ENCODE data around the gene AXIN2.

DNA sequence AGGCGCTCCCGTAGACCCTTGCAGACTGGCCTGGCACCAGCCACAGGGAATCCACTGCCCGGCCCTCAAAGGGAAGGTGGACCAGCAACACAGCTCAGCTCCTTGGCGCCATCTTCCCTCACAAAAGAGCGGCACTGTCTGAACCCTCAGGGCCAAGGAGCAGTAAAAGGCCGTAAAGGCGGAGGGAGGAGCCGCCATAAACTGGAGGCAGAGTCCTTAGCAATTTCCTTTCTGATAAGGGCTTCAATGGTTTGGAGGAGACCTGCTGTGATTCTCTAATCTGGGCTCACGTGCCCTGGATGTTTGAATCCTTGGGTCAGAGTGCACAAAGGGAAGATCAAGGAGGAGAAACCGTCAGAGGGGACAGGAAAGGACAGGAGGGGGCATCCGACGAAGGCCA is 15.5 kb upstream of the AXIN2 start:
- TF ChIP-seq RBAK (tag by site-specific recombination; IDR thresholded peaks at IDR 0.05) (no peak), MEIS1 (CRISPR knock-in tag; IDR thresholded peaks at IDR 0.05; ENCODE audit: borderline replicate concordance) (no peak), ZNF292 (tag by site-specific recombination; IDR thresholded peaks at IDR 0.05; ENCODE audit: borderline replicate concordance, low read depth) (no peak), ZNF529 (tag by site-specific recombination; IDR thresholded peaks at IDR 0.05; ENCODE audit: insufficient replicate concordance) (no peak), ZNF10 (tag by site-specific recombination; IDR thresholded peaks at IDR 0.05) (no peak), ZNF610 (tag by site-specific recombination; IDR thresholded peaks at IDR 0.05; ENCODE audit: borderline replicate concordance) (no peak), KLF16 (tag by site-specific recombination; IDR thresholded peaks at IDR 0.05) (no peak), ZNF596 (tag by site-specific recombination; IDR thresholded peaks at IDR 0.05) (no peak), ZNF274 (IDR thresholded peaks at IDR 0.05; ENCODE audit: low read length) (no peak), ZNF274 (tag by site-specific recombination; IDR thresholded peaks at IDR 0.05; ENCODE audit: borderline replicate concordance) (no peak)
- TF ChIP-seq, protein P1, sequence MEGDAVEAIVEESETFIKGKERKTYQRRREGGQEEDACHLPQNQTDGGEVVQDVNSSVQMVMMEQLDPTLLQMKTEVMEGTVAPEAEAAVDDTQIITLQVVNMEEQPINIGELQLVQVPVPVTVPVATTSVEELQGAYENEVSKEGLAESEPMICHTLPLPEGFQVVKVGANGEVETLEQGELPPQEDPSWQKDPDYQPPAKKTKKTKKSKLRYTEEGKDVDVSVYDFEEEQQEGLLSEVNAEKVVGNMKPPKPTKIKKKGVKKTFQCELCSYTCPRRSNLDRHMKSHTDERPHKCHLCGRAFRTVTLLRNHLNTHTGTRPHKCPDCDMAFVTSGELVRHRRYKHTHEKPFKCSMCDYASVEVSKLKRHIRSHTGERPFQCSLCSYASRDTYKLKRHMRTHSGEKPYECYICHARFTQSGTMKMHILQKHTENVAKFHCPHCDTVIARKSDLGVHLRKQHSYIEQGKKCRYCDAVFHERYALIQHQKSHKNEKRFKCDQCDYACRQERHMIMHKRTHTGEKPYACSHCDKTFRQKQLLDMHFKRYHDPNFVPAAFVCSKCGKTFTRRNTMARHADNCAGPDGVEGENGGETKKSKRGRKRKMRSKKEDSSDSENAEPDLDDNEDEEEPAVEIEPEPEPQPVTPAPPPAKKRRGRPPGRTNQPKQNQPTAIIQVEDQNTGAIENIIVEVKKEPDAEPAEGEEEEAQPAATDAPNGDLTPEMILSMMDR (tag by site-specific recombination; IDR thresholded peaks at IDR 0.05) = no peak
- TF ChIP-seq, protein P2, sequence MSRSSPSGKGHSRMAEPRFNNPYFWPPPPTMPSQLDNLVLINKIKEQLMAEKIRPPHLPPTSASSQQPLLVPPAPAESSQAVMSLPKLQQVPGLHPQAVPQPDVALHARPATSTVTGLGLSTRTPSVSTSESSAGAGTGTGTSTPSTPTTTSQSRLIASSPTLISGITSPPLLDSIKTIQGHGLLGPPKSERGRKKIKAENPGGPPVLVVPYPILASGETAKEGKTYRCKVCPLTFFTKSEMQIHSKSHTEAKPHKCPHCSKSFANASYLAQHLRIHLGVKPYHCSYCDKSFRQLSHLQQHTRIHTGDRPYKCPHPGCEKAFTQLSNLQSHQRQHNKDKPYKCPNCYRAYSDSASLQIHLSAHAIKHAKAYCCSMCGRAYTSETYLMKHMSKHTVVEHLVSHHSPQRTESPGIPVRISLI (tag by site-specific recombination; IDR thresholded peaks at IDR 0.05) = no peak
- TF ChIP-seq, protein P3, sequence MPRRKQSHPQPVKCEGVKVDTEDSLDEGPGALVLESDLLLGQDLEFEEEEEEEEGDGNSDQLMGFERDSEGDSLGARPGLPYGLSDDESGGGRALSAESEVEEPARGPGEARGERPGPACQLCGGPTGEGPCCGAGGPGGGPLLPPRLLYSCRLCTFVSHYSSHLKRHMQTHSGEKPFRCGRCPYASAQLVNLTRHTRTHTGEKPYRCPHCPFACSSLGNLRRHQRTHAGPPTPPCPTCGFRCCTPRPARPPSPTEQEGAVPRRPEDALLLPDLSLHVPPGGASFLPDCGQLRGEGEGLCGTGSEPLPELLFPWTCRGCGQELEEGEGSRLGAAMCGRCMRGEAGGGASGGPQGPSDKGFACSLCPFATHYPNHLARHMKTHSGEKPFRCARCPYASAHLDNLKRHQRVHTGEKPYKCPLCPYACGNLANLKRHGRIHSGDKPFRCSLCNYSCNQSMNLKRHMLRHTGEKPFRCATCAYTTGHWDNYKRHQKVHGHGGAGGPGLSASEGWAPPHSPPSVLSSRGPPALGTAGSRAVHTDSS (tag by site-specific recombination; IDR thresholded peaks at IDR 0.05) = no peak
- TF ChIP-seq, protein P4, sequence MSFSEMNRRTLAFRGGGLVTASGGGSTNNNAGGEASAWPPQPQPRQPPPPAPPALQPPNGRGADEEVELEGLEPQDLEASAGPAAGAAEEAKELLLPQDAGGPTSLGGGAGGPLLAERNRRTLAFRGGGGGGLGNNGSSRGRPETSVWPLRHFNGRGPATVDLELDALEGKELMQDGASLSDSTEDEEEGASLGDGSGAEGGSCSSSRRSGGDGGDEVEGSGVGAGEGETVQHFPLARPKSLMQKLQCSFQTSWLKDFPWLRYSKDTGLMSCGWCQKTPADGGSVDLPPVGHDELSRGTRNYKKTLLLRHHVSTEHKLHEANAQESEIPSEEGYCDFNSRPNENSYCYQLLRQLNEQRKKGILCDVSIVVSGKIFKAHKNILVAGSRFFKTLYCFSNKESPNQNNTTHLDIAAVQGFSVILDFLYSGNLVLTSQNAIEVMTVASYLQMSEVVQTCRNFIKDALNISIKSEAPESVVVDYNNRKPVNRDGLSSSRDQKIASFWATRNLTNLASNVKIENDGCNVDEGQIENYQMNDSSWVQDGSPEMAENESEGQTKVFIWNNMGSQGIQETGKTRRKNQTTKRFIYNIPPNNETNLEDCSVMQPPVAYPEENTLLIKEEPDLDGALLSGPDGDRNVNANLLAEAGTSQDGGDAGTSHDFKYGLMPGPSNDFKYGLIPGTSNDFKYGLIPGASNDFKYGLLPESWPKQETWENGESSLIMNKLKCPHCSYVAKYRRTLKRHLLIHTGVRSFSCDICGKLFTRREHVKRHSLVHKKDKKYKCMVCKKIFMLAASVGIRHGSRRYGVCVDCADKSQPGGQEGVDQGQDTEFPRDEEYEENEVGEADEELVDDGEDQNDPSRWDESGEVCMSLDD (tag by site-specific recombination; IDR thresholded peaks at IDR 0.05) = no peak
